ENCODE results near the gene MVD. TPM values are rescaled to one million over a fixed set of nuclear protein-coding genes. Genes with fewer than 3 reads are reported as not detected.
A peak's percentile ranks its signal among the peaks of the same experiment; 100 is the strongest.

MVD gene
- total RNA-seq, 4 donors from 2014 or later: 52.7 to 134 (median 71.4) TPM

GRCh38 chr16:88634994-88635670 lies 27.8 kb downstream of the MVD start:
- TF ChIP-seq POLR2A (IDR thresholded peaks at IDR 0.05): no peak
- TF ChIP-seq, protein P1, sequence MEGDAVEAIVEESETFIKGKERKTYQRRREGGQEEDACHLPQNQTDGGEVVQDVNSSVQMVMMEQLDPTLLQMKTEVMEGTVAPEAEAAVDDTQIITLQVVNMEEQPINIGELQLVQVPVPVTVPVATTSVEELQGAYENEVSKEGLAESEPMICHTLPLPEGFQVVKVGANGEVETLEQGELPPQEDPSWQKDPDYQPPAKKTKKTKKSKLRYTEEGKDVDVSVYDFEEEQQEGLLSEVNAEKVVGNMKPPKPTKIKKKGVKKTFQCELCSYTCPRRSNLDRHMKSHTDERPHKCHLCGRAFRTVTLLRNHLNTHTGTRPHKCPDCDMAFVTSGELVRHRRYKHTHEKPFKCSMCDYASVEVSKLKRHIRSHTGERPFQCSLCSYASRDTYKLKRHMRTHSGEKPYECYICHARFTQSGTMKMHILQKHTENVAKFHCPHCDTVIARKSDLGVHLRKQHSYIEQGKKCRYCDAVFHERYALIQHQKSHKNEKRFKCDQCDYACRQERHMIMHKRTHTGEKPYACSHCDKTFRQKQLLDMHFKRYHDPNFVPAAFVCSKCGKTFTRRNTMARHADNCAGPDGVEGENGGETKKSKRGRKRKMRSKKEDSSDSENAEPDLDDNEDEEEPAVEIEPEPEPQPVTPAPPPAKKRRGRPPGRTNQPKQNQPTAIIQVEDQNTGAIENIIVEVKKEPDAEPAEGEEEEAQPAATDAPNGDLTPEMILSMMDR (IDR thresholded peaks at IDR 0.05): no peak
- DNase-seq: no peak
- intact Hi-C loops (cut with DNase I): loop anchor here (2.0 kb wide), 1 partner anchor 30 kb away; no protein-coding TSS in a partner anchor
- H3K27me3 ChIP-seq: peaks cover 12 to 69% (median 18%) of the 10 kb centered on the region in 4 donors
- no peaks in the 10 kb centered on the region for H3K9me3 ChIP-seq
- peak overlapping the region; percentile 25 to 59 (median 41) for H3K4me3 ChIP-seq
- peaks cover 15 to 41% (median 27%) of the 10 kb centered on the region in 3 donors for H3K4me1 ChIP-seq
- H3K36me3 ChIP-seq: peaks cover 5 to 26% (median 9%) of the 10 kb centered on the region in 3 donors
- H3K27ac ChIP-seq: peak overlapping the region in 2 of 4 donors; percentile 14 to 49
- WGBS, 2 donors: 24 to 26% methylated on average over 14 to 24 of the region's 28 CpGs

DNA sequence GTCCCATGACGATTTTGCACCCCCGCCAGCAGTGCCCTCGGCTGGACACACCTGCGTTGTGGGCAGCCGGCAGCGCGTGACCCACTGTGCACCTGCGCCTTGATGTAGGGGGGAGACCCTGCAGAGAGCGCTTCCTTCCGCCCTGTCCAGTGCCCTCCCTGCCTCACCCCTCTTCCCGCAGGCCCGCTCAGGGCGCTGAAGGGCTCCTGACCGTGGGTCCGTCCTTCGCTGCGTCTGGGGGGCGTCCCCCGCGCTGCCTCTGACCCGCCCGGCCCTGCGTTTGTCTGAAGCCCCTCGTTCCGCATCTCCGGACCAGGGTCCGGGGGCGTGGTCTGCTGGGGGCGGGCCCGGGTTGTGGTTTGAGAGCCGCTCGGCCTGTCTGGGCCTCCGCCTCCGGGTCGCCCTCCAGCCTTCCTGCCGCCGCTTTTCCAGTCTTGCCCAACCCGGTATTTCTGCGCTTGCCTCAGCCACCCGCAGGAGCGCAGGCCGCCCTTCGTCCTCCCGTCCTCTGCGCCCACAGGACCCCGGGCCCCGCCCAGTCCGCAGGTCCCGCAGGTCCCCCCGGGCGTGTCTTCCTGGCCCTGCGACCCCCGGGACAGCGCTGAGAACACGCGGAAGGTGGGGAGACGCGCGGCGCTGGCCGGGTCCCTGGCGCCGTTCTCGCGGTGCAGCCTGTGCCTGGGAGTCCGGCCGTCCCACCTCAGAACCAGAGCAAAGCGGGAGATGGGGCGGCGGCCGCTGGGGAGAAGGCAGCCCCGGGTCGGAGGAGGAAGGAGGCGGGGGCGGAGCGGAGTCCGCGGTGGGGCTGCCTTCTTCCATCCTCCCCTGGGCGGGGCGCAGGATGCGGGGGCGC lies 28.5 kb downstream of the MVD start:
- no peak for DNase-seq
- Histone ChIP-seq H3K4me3 (peak overlapping the region; percentile 25 to 59 (median 41)), H3K4me1 (peaks cover 15 to 36% (median 26%) of the 10 kb centered on the region in 3 donors), H3K27me3 (peaks cover 10 to 61% (median 16%) of the 10 kb centered on the region in 4 donors), H3K36me3 (peaks cover 5 to 33% (median 15%) of the 10 kb centered on the region in 3 donors), H3K27ac (peak overlapping the region; percentile 14 to 54 (median 32)), H3K9me3 (no peaks in the 10 kb centered on the region)
- 10 to 27% methylated on average over 2 to 10 of the region's 82 CpGs for WGBS, 2 donors
- intact Hi-C loops (cut with DNase I): loop anchor here (2.0 kb wide), 1 partner anchor 30 kb away; no protein-coding TSS in a partner anchor
- TF ChIP-seq, protein P1 (IDR thresholded peaks at IDR 0.05): no peak
- peak in 1 of 4 donors; percentile 7 for TF ChIP-seq POLR2A (IDR thresholded peaks at IDR 0.05)

DNA sequence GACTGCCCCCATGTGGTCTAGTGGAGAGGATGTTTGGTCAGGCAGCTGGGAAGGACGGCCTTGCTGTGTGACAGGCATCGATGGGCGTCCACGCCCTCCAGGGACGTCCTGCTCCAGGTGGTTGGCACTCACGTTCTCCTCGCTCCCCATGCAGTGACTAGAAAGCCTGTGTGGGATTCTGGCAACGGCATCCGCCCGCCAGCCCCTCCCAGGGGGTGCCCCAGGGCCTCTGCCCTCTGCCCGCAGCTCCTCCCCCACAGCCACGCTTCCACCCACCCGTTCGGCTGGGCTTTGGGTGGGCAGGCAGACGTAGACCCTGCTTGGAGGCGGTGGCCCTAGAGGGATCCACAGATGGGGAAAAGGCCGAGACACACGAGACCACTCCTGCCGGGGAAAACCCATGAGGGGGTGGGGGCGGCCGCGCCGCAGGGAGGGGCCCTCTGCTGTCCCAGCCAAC lies 29.2 kb downstream of the MVD start:
- H3K27ac ChIP-seq: peak overlapping the region in 3 of 4 donors; percentile 14 to 54 (median 49)
- 4% methylated on average over 7 of the region's 23 CpGs; no CpG with 5 or more reads in 1 of the 2 donors for WGBS, 2 donors
- no peak for DNase-seq

DNA sequence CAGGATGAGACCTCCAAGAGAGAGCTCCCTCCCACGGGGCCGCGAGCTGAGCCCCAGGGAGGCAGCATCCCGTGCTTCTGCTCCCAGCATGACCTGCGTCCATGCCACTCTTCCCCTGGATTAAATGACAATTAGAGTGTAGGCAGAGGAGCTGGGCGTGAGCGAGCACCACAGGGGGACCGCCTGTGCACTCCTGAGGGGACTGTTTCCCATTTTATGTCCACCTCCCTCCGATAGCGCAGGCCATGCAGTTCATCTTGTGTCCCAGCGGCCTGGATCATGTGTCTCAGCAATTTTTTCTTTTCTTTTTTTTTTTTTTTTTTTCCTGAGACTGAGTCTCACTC lies 30.3 kb downstream of the MVD start:
- H3K4me1 ChIP-seq: peaks cover 12 to 23% (median 14%) of the 10 kb centered on the region in 3 donors
- H3K27me3 ChIP-seq: peaks cover 0 to 43% (median 3%) of the 10 kb centered on the region in 4 donors
- H3K4me3 ChIP-seq: no peak overlapping the region
- H3K9me3 ChIP-seq: no peaks in the 10 kb centered on the region
- no peak for TF ChIP-seq POLR2A (IDR thresholded peaks at IDR 0.05)
- TF ChIP-seq, protein P1 (IDR thresholded peaks at IDR 0.05): no peak
- H3K36me3 ChIP-seq: peaks cover 5 to 52% (median 15%) of the 10 kb centered on the region in 3 donors
- WGBS, 2 donors: 95 to 97% methylated on average over 6 to 11 of the region's 11 CpGs
- intact Hi-C loops (cut with DNase I): no loop called here
- no peak overlapping the region for H3K27ac ChIP-seq
- DNase-seq: no peak

More for the DNA sequence above, 29.2 kb downstream of the MVD start:
- Histone ChIP-seq H3K4me1 (peaks cover 15 to 30% (median 19%) of the 10 kb centered on the region in 3 donors), H3K9me3 (no peaks in the 10 kb centered on the region), H3K36me3 (peaks cover 5 to 40% (median 15%) of the 10 kb centered on the region in 3 donors), H3K4me3 (peak overlapping the region; percentile 25 to 59 (median 41)), H3K27me3 (peaks cover 4 to 55% (median 9%) of the 10 kb centered on the region in 4 donors)
- intact Hi-C loops (cut with DNase I): loop anchor here (2.0 kb wide), 1 partner anchor 29 kb away; no protein-coding TSS in a partner anchor
- TF ChIP-seq, protein P1 (IDR thresholded peaks at IDR 0.05): peak in 1 of 6 experiments; percentile 18
- TF ChIP-seq POLR2A (IDR thresholded peaks at IDR 0.05): no peak

Data from esophagus squamous epithelium (tissue), 5 donors.